ENCODE results near the gene ARF1. TPM values are rescaled to one million over a fixed set of nuclear protein-coding genes. Genes with fewer than 3 reads are reported as not detected.

ARF1 gene
- polyA plus RNA-seq, 1 donor: 250 TPM

DNA sequence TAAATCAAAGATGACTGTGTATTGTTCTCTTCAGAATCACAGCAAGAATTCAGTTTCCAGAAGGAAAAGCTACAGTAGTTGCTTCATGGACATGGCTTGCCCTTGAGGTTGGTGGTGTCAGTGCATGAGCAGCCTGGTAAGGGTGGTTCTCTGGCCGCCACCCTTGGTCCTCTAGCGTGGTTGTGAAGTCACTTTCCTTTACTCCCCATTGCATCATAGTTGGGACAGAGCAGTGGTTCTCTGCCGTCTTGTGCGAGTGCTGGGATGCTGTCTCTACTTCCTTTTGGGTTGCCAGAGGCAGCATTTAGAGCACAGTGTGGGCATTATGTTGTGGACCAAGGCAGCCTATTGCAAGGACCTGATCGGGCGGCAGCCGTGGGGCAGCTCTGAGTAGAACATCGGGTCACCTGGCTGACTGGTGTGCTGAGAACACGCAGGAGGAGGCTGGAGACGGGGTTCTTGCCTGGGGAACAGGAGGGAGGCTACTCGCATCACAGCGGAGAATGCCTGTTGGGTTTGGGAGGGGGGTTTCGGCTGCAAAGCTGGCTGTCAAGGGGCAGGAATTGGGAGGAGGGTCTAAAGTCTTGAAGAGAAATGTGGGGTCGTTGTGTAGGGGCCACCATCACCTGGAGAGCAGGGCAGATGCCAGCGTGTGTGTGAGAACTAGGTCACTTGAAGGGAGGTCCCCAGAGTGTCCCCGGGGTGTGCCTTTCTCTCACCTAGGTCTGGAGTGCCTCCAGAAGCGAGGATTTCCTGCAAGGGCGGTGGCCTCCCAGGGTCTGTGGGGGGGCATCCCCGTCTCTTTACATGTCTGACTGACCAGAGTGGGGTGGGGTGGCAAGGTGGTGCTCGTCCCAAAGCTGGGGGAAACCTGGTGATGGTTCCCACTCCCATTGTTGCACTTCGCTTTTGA lies 6.3 kb downstream of the ARF1 start:
- no peak for DNase-seq

DNA sequence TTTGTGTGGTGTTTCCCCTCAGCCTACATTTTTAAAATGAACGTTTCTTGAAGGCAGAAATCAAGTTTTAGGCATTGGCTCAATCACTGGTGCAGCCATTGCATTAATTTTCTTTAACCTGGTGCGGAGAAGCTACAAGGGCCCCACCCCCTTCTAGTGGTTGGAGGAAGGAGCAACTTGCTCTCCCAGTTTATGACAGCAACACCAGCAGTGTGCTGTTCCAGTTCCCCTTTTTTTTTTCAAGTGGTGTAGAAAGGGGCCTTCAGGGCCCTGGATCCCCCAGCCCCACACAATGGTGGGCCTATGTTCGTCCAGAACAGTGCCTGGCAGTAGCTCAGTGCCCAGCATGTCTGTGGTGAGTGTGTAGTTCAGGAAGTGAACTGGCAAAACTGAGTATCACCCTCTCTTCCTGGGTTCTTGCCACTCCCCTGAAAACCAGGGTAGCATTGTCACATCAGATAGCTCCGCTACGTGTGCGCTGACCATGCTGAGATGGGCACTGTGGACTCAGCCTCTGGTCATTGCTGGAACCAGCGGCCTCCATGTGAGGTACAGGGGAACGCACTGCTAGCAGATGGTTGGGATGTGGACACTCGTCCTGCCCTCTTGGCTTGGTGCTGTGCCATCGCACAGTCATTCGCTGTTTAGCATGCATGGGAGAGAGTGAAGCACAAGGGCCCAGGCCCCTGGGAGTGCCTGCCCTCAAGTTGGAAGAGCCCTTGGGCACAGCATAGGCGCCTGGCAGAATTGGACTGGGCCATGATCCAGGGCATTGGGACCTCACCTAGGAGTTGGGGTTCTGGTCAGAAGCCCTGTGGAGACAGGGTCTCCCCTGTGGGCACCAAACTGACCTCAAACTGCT lies 7.2 kb downstream of the ARF1 start:
- DNase-seq: no peak

DNA sequence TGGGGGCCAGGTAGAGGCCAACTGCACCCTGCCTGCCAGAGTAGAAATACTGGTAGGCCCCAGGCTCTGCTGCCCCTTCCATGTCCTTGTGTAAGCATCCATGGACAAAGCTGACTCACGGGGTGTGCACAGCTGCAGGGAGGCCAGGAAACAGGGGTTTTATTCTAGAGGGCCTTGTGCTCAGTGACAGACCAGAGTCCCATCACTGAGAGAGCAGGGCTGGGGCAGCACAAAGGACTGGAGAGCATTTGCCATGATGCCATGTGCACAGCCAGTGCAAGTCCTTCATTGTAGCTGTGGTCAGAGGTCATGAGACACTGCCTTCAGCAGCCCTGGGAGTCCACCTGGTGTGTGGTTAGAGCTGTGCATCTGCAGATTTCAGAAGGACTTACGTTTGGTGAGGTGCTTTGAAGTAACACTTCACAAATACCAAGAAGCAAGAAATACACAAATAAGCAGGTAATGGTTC lies 8.1 kb downstream of the ARF1 start:
- DNase-seq: no peak

DNA sequence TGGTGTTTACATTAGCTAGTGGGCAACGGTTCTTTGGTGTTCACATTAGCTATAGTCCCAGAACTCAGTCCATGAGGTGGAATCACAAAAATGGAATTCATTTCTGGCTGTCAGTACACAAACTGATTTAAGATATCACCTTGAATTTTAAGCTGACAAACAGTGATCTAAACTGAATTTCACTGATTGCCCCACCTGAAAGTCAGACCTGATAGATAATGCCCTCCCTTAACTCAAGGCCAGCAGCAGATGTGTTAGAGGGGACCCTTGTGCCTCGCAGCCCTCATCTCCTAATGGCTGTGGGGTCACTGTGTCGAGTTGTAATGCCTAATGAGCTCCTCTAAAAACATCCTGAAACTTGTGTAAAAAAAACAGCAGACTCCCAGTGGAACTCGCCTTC lies 8.6 kb downstream of the ARF1 start:
- DNase-seq: no peak

DNA sequence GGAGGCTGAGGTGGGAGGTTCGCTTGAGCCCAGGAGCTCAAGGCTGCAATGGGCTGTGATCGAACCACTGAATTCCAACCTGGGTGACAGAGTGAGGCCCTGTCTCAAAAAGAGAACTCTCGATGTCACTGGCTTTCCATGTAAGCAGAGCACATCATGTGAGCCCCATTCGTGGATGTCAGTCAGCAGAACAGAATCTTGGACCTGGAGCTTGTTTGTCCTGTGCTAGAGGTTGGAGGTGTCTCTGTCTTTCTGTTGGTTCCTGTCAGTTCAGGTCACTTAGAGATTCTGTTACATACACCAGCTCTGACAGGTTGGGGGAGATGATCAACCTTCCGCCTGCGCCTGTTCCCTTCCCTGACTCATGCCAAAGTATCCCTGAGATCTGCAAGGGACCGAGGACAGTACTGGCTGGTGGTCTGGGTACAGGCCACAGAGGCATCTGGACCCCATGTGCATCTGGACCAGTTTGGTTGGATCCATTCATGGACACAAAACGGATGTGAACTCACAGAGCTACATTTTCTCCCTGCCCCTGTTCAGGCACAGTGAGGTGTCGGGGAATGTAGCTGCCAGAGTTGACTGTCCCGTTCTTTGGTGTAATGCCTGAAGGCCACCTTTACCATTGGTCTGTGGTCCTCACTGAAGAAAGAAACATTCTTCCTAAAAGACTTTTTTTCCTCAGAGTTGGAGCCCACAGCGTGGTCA lies 10.0 kb downstream of the ARF1 start:
- DNase-seq: no peak

DNA sequence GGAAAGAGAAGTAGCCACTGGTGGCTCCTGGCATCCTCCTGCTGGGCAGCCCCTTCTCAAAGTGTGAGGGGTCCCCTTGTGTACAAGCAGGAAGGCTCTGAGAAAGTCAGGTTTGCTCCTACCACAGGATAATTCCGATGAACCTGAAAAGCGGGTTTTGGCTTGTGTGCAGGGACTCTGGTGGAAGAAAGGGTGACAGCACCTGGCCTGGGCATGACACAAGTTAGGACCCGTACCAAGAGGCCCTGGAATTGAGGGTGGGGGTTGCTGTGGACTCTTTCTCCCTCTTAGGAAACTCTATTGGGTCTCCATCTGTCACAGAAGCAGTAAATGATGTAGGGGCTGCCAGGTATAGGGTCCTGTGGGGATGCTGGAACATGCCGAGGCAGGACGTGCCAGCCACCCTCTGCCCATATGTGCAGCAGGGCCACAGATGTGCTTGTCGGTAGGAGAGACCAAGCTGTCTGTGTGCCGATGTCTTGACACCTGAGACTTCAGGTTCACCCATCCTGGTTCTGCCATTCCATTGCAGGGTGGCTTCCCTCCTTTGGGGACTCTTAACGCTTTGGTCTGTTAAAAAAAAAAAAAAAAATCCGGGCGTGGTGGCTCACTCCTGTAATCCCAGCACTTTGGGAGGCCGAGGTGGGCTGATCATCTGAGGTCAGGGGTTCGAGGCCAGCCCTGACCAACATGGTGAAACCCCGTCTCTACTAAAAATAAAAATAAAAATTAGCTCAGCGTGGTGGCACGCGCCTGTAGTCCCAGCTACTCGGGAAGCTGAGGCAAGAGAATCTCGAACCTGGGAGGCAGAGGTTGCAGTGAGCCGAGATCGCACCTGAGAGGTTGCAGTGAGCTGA lies 10.8 kb downstream of the ARF1 start:
- no peak for DNase-seq

DNA sequence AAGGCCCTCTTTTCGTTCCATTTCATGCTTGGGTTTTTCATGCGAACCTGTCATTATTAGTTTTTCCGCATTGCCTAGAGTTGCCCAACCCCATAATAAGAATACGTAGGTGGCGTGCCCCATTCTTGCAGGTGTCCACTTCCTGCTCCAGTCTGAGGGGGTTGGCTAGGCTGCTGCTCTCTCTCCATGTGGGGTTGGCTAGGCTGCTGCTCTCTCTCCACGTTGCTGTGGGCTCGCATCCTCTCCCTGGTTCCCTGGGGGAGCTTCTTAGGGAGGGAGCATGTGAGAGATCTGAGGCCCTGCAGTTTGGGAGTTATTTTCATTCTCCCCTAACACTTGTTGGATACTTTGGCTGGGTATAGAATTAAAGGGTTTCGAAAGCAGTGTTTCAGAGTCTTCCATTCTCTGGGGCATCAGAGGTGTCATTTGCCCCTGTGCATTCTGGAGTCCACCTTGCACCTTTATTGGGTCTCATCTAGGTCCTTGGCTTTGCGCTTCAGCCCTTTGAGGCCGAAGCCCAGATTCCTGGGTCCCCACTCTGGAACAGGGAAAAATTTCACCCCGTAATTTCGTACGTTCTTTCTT lies 12.0 kb downstream of the ARF1 start:
- DNase-seq: no peak

DNA sequence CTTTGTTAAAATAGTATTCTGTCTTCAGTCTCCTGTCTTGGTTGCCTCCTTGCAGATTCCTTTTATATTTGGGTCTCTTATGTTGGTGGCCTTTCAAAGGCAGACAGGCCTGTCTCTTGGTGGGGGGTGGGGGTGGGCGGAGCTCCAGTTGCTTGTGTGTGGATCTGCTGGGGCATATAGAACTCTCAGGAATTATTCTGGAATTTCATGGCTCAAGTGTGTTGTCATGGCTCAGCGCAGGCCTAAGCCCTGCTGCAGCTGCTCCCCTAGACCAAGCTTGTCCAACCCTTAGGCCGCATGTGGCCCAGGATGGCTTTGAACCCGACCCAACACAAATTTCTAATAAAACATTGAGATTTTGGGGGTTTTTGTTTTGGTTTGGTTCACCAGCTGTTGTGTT lies 12.7 kb downstream of the ARF1 start:
- DNase-seq: no peak

DNA sequence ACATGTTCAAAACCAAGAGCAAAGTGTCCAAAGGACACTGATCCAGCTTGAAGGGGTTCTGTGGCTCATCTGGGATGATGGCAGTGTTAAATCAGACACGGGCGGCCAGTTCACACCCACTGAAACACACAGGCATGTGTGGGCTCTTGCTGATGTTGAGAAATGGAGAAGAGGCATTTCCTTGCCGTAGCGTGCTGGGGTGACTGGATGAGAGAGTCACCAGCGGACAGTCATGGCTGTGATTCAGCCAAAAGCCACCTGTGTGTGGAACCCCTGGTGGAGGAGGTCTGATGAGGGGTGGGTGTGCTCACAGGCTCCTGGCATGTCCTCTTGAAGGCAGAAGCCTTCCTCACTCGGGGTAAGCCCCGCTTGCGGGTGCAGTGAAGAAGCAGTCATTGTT lies 13.4 kb downstream of the ARF1 start:
- no peak for DNase-seq

DNA sequence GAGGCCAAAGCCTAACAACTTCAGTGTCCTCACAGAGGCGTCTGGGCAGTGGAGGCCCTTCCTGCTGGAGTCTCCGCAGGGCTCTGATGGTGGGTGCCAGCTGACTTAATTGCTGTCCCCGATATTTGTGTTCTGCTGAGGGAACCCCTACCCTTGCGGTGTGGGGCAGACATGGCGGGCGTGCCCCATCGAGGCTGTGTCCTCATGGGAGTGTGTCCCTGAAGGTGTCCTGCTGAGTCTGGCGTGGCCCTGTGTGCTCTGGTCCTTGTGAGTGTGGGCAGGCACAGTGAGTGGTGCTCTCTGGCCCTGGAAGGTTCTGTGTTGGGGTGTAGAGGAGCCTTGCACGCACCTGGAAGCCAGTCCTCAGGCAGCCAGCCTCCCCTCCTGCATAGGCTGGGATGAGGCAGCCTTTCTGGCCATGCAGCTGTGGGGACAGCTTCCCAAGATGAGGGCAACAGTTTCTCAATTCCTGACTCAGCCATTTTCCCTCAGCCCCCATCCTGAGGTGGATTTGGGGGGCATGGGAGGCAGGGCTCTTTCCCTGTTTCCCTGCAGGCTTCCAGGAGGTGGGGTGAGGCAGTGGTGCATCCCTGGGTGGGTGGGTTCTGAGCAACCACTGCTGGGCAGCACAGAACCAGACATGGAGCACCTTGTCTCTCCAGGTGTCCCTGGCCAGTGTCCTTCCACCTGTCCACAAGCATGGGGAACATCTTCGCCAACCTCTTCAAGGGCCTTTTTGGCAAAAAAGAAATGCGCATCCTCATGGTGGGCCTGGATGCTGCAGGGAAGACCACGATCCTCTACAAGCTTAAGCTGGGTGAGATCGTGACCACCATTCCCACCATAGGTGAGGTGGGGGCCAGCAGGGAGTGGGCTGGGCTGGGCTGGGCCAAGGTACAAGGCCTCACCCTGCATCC lies 14.2 kb downstream of the ARF1 start:
- DNase-seq: no peak

DNA sequence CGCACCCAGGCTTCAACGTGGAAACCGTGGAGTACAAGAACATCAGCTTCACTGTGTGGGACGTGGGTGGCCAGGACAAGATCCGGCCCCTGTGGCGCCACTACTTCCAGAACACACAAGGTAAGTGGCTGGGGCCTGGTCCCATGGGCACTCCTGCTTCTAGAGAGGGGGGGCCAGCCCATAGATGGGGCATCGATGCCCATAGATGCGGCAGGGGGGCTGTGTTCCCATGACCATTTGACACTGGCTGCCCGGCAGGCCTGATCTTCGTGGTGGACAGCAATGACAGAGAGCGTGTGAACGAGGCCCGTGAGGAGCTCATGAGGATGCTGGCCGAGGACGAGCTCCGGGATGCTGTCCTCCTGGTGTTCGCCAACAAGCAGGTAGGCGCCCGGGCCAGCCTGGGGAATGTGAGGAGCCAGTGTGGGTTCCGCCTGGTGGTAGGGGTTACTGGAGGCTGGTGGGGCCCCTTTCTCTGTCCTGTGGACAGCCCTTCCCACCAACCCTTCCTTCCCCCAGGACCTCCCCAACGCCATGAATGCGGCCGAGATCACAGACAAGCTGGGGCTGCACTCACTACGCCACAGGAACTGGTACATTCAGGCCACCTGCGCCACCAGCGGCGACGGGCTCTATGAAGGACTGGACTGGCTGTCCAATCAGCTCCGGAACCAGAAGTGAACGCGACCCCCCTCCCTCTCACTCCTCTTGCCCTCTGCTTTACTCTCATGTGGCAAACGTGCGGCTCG lies 15.0 kb downstream of the ARF1 start:
- no peak for DNase-seq

DNA sequence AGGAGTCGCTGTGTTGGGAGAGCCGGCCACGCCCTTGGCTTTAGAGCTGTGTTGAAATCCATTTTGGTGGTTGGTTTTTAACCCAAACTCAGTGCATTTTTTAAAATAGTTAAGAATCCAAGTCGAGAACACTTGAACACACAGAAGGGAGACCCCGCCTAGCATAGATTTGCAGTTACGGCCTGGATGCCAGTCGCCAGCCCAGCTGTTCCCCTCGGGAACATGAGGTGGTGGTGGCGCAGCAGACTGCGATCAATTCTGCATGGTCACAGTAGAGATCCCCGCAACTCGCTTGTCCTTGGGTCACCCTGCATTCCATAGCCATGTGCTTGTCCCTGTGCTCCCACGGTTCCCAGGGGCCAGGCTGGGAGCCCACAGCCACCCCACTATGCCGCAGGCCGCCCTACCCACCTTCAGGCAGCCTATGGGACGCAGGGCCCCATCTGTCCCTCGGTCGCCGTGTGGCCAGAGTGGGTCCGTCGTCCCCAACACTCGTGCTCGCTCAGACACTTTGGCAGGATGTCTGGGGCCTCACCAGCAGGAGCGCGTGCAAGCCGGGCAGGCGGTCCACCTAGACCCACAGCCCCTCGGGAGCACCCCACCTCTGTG lies 15.9 kb downstream of the ARF1 start:
- DNase-seq: no peak

DNA sequence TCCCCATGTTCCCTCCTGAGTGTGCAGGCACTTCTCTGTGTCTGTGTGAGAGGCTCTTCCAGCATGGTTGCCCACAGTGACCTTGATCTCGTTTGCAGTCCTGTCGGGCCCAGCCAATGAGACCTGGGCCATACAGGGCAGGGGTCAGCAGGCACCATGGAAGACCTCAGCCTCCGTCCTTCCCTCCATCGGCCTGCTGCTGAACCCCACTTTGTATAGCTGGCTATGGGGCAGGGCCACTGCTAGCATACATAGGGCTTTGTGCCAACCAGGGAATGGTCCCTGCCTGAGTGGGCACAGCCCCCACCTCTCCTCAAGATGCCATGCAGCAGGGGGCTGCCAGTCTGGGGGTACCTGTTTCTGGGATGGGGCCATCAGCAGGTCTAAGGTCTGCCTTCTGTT lies 16.8 kb downstream of the ARF1 start:
- DNase-seq: no peak

DNA sequence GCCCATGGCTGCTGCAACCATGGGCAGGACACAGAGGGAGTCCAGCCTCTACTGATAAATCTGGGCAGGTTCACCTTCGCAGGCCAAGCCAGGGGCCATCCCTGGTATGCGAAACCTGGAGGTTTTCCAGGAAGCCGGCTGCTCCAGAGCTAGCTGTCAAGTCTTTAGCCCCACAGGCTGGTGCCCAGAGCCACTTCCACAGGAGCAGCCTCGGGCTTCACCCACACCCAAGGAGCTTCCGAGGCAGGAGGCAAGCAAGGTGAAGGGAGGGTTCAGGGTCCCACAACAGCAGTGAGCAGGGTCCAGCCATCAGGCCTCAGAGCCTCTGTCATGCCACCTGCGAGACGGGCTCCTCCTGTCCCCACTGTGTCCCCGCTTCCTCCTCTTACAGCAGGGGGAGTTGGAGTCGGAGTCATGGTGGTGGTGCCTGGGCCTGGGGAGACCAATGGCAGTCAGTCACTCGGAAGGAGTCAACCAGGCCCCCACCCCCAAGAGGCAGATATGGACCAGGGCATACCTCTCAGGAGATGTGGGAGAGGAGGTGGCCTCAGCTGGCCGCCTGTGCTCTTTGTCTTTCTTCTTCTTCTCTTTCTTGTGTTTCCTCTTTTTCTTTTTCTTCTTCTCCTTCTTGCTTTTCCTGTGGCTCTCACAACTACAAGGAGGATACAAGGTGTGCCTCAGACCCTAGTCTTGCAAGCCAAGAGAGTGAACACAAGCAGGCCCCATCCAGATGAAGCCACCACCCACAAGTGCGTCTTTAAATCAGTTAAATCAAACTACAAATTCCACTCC lies 18.5 kb downstream of the ARF1 start:
- no peak for DNase-seq

DNA sequence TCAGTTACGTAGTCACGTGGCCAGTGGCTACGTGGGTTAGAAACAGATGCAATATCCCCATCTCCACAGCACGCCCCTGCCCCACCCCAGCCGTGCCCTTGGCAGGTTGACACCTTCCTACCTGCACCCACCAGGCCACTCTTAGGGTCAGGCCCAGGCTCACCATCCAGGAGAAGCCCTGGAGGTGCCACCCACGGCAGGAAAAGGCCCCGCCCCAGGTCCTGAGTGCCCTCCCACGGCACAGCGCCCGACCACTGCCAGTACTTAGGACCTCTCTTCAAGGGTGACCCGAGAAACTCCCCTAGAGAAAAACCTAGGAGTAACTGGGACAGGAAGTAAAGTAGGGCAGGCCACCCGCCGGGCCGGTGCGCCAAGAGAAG lies 19.1 kb downstream of the ARF1 start:
- DNase-seq: no peak

DNA sequence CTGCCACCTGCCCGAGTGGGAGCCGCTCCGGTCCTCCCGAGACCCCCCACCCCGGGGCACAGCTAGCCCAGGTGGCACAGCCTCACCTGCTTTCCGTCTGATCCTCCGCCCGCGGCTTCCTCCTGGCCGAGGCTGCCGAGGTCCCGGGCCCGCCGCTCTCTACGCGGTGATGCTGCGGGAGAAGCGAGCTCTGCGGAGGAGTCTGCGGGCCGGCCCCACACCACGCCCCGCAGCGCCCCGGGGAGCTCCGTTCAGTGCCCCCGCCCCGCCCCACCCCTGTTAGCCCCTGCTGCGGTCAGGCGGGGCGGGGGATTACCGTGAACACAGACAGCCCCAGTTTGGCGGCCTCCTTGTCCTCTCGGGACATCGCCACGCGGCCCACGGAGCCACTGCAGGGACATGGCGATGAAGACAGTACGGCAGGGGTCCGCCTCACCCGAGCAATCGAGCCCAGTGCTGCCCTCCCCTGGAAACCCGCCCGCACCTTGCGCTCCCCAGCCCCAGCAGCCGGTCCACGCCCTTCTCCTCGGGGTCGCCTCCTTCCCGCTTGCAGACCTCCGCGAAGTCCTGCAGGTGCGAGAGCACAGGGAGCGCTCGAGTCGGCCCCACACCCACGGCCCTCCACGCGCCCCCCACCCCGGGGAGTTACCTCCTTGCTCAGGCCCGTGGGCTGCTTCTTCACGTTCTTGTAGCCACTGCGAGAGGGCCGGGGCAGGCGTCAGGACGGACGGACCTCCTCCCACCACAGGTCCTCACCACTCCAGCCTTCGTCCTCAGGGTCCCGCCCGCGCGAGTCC lies 19.7 kb downstream of the ARF1 start:
- DNase-seq: no peak

DNA sequence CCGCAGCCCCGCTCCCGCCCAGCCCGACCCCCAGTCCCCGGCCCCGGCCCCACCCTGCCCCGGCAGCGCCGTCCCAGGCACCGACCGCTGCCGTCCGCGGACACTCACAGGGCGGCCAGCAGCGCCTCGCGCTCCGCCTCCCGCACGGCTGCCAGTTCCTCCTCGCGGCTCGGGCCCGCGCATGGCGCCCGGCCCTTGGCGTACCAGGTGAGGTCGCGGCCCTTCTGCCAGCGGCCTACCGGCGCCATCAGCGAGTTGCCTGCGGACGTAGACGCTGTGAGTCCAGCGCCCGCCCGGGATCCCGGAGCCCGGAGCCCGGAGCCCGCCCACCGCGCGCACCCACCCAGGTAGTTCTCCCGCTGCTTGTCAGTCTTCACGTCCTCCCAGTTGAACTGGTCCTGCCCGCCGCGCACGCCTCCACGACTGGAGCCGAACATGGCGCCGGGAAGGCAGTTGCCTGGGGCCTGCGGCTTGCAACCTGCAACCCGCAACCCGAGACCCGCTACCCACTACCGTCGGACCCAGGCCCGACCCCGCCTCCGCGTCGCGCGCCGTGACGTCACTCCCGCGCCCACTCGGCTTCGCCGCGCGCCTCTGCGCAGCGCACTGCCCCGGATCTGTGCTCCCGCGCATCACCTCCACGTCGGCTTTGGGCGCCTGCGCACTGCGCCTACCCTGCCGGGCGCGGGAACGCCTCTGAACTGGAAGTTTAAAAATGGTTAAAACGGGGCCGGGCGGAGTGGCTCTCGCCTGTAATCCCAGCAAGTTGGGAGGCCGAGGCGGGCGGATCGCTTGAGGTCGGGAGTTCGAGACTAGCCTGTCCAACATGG lies 20.5 kb downstream of the ARF1 start, which contains the start of gene C1orf35:
C1orf35 (minus strand) TSS at position 535 of the 830 bp plus-strand sequence; CDS start at position 437, 98 bp downstream.
- peak; percentile 97 for DNase-seq

All from hindlimb muscle (tissue), 1 donor.